HG03469 (cell line): ENCODE results near the gene CDK7.

Experiments used
- ATAC-seq: cut with Tn5 transposase; IDR thresholded peaks from one replicate; pipeline ENCODE4 v1.9.1; 2021; ENCODE audit warnings: mild to moderate bottlenecking, moderate library complexity, moderate number of reproducible peaks; ENCODE audit not compliant: unreplicated experiment

CDK7 gene

GRCh38 chr5:69288688-69289087 is 54.0 kb downstream of the CDK7 start:
- no peak for ATAC-seq

- ATAC-seq, result no peak
Observed at GRCh38 chr5:69292306-69292705, 57.6 kb downstream of the CDK7 start.

DNA sequence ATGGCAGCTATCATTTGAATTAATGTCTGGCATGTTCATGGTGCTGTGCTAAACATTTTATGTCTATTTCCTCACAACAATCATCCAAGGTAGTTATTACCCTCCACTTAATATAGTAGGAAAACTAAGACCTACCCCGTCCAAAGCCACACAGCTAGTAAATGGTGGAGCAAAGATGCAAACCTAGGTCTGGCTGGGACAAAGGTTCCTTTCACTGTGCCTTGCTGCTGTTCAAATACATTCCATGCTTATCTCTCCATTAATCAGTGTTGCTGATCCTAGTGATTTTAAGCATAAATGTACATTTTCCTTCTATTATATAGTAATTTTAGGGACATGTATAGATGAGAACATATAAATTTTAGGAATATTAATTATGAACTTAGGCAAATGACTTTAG is 59.2 kb downstream of the CDK7 start:
- no peak for ATAC-seq

- ATAC-seq, result no peak
Observed at GRCh38 chr5:69295088-69295754, 60.5 kb downstream of the CDK7 start.

DNA sequence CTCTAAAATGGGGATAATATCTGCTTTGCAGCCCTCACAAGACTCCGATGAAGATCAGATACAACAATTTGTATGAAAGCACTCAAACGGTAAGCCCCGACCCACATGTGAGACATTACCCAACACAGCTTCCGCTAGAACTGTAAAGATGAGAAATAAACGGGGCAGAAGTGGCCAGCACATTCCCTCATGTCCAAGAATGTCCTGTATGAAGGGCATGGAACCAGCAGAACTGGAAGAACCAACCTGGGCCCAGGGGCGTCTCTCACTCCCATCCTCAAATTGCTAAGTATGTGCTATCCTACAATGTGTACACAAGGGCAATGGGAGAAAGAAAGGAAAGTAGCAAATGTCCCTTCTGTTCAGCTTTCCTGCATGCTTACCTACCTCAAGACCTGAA is 64.9 kb downstream of the CDK7 start:
- ATAC-seq, result no peak

DNA sequence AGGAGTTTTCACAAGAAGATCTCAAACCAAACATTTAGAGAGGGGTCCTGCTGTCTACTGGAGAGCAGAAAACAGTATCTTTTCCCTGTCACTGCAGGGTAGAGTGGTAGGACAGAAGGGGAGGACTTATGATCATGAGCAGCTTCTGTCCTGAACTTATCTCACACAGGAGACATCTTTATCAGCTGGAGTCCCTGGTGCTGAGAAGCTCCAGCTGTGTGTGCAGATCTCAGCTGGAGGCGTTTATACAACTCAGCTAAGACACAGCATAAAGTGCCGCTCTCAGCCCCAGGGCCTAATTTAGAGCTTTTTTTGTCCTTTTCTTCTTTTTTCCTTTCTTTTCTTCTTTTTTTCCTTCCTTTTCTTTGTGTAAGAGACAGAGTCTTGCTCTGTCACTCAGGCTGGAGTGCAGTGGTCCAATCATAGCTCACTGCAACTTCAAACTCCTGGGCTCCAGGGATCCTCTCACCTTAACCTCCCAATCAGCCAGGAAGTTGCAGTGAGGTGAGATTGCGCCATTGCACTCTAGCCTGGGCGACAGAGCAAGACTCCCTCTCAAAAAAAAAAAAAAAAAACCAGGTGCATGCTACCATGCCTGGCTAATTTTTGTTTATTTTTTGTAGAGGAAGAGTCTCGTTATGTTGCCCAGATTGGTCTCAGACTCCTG is 66.0 kb downstream of the CDK7 start:
- ATAC-seq, result no peak

DNA sequence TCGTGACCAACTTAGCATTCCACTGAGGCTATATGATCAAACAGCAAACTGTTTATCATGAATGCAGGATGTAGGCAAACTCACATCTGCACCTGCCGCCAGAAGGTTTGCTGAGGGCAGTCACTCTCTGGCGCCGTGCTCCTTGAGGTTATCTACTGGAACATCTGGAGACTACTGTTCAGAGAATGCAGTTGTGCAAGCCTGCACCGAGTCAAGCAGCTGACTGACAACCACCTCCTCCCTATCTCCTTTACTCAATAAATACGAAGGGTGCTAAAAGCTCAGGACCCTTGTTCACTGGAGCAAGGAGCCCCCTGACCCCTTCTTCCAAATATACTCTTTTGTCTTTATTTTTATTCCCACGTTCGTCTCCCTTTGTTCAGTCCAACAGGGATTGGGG is 70.8 kb downstream of the CDK7 start:
- ATAC-seq, result no peak

GRCh38 chr5:69308046-69308553 is 73.4 kb downstream of the CDK7 start:
- ATAC-seq, result no peak

GRCh38 chr5:69309380-69309779 is 74.7 kb downstream of the CDK7 start:
- no peak for ATAC-seq

DNA sequence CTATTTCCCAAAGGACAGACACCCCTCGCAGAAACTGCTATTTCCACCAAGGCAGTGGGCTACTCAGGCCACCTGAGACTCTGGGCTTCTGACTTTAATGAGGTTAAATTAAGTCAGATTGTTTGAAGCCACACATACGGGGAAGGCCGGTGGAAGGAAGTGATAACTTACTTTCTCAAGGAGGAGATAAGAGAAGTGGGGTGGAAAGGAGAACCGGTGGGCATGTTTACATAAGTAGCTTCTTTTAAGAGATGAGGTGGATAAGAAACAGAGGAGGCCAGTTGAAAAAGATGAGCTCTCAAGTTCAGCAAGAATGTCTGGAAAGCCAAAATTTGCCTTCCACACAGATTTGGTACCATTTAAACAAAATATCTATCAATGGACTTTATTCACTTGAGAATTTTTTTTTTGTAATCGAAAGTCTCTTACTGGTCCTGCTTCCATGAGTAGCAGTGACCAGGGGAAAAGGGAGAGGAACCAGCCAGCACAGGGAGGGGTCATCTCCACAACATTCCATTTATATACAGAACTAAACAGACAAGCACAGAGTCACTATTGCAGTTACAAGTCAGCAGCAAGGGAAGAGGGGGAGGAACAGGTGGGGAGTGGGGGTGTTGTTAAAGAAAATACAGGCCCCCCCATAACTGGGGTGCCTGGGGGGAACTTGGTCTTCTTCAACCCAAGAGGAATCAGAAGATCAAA is 77.9 kb downstream of the CDK7 start:
- ATAC-seq, result no peak

GRCh38 chr5:69313428-69313827 is 78.7 kb downstream of the CDK7 start:
- ATAC-seq, result no peak

DNA sequence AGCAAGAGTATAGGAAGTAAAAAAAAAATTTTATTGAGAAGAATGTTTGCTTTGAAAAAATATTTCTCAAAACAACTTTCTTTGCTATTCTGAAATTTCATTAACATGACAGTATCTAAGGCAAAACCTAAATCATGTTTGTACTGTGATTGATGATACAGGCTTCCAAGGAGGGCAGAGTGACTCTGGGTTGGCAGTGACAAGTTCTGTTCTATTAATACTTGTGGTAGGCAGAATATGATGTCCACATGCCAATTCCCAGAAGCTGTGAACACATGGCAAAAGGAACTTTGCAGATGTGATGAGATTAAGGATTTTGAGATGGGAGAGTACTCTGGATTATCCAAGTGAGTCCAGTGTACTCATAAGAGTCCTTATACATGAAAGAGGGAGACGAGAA is 81.3 kb downstream of the CDK7 start:
- ATAC-seq, result no peak

- no peak for ATAC-seq
Observed at GRCh38 chr5:69317391-69317790, 82.7 kb downstream of the CDK7 start.

GRCh38 chr5:69326365-69326764 is 91.7 kb downstream of the CDK7 start:
- ATAC-seq, result no peak
